GM19099 (cell line): Measurements from ENCODE around the gene METTL26.

ENCODE experiments used
- POLR2A ChIP-seq: IDR thresholded peaks from 3 replicates; pipeline ENCODE4 v1.6.1; 2011; ENCODE audit warnings: low read depth; ENCODE audit not compliant: insufficient read length; ENCODE audit errors: extremely low read depth

Gene METTL26

DNA sequence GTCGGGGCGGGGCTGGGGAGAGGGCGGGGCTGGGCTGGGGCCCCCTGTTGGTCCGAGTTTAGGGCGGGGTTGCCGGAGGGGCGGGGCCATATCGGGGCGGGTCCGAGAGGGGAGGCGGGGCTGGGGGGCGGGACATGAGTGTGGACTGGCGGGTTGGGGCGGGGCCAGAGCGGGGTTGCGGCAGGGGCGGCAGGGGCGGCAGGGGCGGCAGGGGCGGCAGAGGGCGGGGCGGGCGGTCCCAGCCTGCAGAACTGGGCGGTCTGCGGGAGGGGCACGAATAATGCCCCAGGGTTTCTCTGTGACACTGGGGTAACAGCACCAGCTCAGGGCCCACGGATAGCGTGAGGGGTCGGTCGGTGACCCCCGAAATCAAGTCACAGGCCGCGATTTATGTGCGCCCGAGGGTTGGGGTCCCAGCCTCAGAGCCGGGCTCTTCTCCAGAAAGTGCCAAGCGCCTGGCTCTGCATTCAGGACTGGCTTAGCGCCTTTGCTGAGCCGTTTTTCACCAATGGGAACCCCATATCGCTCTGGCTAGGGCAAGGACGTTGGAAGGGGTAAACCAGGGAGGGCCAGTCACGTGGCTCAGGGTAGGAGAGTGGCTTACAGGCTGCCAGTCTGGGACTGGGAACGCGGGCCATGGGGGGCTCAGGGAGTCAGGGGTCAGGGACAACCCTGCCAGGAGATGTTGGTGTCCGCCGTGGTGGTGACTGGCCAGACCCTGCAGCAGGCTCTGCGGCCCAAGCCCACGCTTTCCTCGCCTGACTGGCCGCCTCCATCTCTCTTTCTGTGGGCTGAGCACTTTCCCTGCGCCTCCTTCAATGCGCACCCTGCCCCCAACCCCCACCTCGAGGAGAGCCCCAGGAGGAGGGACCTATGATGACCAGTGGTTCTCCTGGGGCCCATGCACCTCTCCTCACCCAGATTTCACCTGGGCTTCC lies 1.2 kb upstream of the METTL26 start:
- TF ChIP-seq POLR2A, result no peak

DNA sequence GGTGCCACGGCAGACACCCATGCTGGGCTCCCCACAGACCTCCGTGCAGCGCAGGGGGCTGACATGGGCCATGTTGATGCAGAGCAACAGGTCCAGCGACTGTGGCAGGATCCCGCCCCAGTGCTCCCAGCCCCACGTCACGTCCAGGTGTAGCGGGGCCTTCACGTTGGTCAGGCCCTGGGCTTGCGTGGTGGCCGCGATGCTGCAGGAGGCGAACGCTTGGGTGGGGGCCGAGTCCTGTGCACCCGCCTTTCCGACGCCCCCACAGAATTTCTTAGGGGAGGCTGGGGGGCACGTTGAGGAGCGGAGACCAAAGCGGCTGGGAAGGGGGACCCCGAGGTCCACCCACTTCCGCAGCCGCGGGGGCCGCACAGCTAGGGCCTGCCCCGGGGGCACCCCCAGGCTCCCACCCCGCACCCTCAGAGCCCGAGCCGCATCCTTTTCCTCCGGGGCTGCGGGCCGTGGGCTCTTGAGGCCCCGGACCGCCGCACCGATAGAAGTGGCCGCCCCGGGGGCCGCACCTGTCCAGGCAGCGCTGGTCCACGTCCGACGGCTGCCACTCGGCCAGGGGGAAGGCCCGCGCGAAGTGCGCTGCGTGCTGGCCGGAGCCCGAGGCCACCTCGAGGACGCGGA lies 416 bp downstream of the METTL26 start:
- no peak for TF ChIP-seq POLR2A

DNA sequence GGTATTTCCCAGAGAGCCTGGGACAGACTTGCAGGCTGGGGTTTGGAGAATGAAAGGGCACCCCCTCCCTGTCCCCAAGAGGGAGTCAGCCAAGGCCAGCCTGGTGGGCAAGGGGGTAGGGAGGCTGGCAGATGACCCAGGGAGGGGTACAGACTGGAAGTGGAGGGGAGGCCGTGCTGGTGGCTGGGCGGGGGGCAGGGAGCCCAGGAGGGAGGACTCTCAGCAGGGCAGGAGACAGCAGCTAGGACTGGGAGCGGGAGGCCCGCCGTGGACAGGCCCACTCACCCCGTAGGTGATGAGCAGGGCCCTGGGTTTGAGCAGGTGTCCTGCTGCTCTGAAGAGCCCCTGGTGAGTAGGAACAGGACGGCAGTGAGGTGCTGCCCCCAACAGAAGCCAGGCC lies 1.1 kb downstream of the METTL26 start:
- TF ChIP-seq POLR2A, result no peak

DNA sequence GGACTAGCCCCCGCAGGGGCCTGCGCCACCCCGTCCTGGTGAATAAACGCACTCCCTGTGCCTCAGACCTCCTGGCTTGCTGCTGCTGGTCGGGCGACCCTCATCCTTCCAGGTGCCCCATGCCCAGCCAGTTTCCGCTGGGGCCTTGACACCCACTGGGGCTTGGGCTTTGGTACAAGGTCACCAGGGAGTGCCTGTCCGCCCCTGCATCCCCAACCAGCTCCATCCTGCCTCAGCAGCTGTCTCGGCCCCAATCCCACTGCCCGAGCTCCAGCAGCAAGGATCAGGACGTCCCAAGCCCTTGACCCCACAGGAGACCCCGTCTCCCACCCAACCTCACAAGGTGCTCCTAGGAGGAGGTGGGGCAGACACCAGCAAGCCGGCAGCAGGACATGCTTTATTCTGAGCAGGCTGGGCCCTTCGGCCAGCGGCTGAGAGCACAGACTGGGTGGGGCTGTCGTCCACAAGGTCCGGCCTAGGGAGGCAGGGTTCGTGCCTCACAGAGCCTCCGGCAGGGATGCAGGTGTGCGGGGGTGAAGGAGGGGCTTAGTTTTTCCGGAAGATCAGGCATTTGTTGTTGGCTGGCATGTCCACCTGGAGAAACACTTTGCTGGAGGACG lies 1.9 kb downstream of the METTL26 start:
- TF ChIP-seq POLR2A, result no peak

DNA sequence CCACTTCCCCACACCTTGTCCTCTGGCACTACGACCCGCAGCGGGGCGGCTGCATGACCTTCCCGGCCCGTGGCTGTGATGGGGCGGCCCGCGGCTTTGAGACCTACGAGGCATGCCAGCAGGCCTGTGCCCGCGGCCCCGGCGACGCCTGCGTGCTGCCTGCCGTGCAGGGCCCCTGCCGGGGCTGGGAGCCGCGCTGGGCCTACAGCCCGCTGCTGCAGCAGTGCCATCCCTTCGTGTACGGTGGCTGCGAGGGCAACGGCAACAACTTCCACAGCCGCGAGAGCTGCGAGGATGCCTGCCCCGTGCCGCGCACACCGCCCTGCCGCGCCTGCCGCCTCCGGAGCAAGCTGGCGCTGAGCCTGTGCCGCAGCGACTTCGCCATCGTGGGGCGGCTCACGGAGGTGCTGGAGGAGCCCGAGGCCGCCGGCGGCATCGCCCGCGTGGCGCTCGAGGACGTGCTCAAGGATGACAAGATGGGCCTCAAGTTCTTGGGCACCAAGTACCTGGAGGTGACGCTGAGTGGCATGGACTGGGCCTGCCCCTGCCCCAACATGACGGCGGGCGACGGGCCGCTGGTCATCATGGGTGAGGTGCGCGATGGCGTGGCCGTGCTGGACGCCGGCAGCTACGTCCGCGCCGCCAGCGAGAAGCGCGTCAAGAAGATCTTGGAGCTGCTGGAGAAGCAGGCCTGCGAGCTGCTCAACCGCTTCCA lies 2.6 kb downstream of the METTL26 start:
- no peak for TF ChIP-seq POLR2A

DNA sequence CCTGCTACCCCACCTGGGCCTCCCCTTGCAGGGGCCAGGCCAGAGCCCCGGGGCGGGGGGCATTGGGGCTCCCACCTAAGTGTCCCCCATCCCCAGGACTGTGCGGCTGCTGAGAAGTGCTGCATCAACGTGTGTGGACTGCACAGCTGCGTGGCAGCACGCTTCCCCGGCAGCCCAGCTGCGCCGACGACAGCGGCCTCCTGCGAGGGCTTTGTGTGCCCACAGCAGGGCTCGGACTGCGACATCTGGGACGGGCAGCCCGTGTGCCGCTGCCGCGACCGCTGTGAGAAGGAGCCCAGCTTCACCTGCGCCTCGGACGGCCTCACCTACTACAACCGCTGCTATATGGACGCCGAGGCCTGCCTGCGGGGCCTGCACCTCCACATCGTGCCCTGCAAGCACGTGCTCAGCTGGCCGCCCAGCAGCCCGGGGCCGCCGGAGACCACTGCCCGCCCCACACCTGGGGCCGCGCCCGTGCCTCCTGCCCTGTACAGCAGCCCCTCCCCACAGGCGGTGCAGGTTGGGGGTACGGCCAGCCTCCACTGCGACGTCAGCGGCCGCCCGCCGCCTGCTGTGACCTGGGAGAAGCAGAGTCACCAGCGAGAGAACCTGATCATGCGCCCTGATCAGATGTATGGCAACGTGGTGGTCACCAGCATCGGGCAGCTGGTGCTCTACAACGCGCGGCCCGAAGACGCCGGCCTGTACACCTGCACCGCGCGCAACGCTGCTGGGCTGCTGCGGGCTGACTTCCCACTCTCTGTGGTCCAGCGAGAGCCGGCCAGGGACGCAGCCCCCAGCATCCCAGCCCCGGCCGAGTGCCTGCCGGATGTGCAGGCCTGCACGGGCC lies 3.4 kb downstream of the METTL26 start:
- no peak for TF ChIP-seq POLR2A

DNA sequence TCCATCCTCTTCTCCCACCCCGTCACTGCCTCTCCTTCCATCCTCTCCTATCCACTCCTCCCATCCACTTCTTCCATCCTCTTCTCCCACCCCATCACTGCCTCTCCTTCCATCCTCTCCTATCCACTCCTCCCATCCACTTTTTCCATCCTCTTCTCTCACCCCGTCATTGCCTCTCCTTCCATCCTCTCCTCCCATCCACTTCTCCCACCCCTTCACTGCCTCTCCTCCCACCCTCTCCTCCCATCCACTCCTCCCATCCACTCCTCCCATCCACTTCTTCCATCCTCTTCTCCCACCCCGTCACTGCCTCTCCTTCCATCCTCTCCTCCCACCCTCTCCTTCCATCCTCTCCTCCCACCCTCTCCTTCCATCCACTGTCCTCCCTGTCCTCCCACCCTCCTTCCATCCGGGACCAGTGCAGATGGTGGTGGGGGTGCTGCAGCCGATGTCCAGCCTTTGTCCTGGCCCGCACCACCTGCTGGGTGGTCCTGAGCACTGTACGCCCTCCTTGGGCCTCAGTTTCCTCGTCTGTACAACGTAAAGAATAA lies 4.2 kb downstream of the METTL26 start:
- no peak for TF ChIP-seq POLR2A

DNA sequence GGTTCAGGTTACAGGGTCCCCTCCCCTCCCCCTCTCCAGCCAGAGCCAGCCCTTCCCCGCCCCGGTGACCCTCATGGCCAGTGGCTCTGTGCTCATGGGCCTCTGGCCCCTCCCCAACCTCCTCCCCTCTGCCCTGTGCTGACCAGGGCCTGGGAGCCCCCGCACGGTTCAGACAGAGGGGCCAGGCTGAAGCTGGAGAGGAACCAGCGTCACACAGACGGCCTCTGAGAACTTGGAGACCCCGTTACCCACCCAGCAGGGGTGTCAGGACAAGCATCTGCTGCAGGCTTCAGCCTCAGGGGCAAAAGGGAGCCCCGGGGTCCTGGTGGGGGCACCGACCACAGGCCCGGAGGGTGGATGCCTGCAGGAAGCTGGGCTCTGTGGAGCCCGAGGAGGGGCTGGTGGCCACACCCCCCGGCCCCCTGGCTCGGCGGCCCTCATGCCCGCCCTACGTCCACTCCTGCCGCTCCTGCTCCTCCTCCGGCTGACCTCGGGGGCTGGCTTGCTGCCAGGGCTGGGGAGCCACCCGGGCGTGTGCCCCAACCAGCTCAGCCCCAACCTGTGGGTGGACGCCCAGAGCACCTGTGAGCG lies 5.2 kb downstream of the METTL26 start, which contains the start of gene WFIKKN1:
Gene WFIKKN1 (plus strand): TSS at position 171 of the 591 bp plus-strand sequence. CDS start 269 bp downstream, at position 440.
- TF ChIP-seq POLR2A, result no peak

DNA sequence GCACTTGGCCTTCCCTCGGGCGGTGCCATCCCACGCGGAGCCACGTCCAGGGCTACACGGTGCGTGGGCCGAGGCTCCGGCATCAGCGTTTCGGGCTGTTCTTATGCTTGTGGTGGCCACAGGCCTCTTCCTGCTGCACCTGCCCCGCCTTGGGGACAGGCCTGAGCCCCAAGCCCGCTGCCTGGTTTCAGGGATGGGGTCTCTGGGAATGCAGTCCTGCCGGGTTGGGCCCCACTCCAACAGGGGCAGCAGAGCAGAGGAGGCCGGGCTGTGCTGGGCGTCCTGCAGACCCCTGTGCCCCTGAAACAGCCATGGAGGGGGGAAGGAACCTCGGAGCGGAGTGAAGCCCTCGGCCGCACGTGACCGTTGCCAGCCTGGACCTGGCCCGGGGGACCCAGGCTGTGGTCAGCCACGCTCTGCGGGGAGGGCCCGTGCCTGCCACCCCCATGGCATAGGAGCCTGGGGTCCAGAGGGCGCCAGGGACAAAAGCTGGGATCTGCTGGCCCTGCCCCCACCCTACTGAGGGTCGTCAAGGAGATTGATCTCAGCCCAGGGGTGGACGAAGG lies 5.8 kb downstream of the METTL26 start:
- TF ChIP-seq POLR2A, result no peak

DNA sequence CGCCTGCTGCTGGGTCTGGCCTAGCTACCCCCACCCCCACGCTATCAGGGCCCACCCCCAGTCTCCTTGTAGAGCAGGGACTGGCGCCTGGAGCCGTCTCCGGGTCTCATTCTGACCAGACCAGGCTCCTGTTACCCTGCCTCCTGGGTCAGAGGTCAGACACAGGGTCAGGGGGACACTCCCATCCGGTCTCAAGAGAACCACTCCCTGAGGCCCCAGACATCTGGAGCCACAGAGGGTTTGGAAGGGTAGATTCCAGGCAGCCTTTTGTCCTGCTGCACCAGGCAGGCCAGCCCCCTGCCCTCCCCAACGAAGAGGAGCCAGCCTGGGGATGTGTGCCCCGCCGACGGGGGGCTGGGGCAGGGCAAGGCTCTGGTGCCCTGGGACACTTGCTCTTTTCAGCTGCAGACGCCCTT lies 6.3 kb downstream of the METTL26 start:
- no peak for TF ChIP-seq POLR2A

DNA sequence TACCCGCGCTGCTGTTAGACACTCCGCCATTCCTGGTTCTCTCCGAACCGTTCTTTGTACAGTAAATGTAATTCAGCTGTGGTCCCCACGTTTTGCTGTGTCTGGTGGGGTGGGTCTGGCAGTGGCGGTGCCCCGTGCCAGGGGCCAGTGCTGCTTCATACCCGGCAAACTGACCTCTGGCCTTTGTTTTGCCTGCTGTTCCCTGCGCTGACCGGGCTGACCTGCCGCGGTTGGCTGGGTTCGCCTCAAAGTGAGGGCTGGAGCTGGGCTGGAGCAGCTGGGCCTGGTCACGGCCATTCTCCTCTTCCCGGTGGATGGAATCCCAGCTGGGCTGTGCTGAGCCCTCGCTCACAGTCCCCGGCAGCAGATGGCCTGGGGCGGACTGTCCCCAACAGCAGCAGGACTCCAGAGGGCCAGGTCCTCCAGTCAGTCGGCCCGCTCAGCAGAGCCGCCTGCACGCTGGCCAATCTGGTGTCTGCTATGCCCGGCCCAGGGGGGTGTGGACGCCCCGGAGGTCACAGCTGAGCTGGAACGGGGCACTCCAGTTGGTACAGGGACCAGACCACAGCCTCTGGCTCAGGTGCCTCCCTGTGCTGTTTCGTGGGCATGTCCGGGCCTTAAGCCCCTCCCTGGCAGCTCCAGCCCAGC lies 6.8 kb downstream of the METTL26 start:
- TF ChIP-seq POLR2A, result no peak

DNA sequence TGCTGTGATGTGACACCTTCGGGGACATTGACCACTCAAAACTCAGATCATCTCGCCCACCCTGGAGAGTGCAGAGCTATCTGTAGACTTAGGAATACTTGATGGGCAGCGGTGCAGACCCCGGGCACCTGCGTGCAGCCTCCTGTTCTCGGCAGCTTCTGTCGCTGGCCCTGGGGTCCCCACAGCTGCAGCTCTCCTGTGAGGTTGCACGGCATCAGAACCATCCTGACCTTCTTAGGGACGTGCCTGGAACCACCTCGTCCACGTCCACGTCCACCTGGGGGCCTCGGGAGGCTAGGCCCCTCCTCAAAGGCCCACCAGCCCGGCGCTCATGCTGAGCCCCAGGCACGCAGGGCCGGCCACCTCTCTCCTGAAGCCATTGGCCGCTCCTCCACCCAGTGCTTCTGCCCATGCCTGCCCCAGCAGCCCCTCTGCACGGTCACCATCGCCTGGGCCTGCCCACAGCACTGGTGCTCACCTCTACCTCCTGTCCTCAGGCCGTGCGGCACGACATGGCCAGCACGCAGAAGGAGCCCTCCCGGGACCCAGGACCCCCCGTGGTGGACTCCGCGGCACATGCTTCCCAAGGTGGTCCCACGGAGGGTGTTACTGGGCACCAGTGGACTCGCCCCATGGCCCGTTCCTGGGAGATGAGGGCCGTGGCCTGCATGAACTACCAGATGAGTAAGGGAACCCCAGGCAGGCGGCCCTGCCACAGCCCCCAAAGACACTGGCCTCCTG lies 7.6 kb downstream of the METTL26 start:
- TF ChIP-seq POLR2A, result no peak
